ENCODE data around the gene TYW5. TPM values are rescaled to one million over a fixed set of nuclear protein-coding genes. Genes with fewer than 3 reads are reported as not detected.

TYW5 gene
- polyA plus RNA-seq, 12 donors: 6.7 to 12.6 (median 9.3) TPM; not detected in 1

Other genes starting within 250 kb of the TYW5 start
- gene FTCDNL1, start 104.3 kb downstream of the TYW5 start, polyA plus RNA-seq (ENCODE audit: insufficient read length in 12 of 12): 1 to 10 TPM in 9 of 12 donors, under 1 TPM in 1, not detected in 2; 0.73 to 2.9 (median 2.1) TPM
- gene C2orf69, start 44.2 kb downstream of the TYW5 start, polyA plus RNA-seq (ENCODE audit: insufficient read length in 12 of 12): 10 to 100 TPM in 10 of 12 donors, 1 to 10 TPM in 1, not detected in 1; 8.1 to 14.9 (median 11.2) TPM
- gene MAIP1, start 91 bp upstream of the TYW5 start, polyA plus RNA-seq (ENCODE audit: insufficient read length in 12 of 12): 10 to 100 TPM in 10 of 12 donors, not detected in 2; 11.0 to 21.0 (median 18.7) TPM